GM18868 (cell line): ENCODE data around the gene CELF3.
A peak's percentile ranks its signal among the peaks of the same experiment; 100 is the strongest.
"Not testable (repeated sequence)": the region's sequence is repeated elsewhere in the genome, so short reads cannot be mapped to it uniquely, and the experiment has no call there.

ENCODE experiments used
- ATAC-seq: cut with Tn5 transposase; IDR thresholded peaks from one replicate; pipeline ENCODE4 v1.9.1; 2021; ENCODE audit warnings: mild to moderate bottlenecking, moderate library complexity; ENCODE audit not compliant: unreplicated experiment

CELF3 gene

DNA sequence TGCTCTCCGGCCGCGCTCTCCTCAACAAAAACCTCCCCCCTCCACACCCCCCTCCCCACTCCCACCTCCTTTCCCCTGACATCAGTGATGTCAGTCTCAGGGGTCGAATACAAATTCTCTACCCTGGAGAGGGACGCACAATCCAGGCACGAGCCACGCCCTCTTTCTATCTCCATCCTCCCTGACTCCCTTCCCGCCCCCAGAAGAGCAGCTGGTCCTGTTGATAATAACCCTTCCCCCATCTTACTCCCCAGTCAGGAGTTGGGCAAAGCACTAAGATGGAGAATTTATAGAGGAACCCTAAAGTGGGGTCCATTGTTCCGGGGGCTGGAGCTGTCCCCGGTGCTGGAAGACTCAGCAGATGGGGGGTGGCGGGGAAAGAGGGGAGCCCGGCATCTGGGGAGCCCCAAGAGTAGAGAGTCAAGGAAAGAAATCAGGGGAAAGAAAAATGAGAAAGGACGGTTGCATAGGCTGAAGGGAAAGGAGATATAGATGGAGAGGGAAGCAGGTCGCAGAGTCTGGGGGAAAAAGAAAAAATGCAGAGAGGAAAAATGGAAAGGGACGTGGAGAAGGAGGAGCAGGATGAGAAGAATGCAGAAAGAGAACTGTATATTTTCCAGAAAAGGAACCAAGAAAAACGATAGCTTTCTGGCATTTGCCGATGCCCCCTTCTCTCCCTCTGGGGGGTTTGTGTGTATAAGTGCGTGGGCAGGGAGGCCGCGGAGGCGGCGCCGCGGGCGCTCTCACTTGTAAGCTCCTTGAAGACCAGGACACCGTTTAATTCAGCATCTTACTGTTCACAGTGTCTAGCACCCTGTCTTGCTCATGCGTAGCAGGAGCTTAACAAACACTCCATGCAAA, at the start of gene CELF3:
CELF3 (minus strand) TSS at position 33 of the 861 bp plus-strand sequence. CDS start 783 bp downstream, outside the sequence.
- ATAC-seq = no peak

- no peak for ATAC-seq
Observed at GRCh38 chr1:151763990-151764389, 47.4 kb upstream of the CELF3 start.

DNA sequence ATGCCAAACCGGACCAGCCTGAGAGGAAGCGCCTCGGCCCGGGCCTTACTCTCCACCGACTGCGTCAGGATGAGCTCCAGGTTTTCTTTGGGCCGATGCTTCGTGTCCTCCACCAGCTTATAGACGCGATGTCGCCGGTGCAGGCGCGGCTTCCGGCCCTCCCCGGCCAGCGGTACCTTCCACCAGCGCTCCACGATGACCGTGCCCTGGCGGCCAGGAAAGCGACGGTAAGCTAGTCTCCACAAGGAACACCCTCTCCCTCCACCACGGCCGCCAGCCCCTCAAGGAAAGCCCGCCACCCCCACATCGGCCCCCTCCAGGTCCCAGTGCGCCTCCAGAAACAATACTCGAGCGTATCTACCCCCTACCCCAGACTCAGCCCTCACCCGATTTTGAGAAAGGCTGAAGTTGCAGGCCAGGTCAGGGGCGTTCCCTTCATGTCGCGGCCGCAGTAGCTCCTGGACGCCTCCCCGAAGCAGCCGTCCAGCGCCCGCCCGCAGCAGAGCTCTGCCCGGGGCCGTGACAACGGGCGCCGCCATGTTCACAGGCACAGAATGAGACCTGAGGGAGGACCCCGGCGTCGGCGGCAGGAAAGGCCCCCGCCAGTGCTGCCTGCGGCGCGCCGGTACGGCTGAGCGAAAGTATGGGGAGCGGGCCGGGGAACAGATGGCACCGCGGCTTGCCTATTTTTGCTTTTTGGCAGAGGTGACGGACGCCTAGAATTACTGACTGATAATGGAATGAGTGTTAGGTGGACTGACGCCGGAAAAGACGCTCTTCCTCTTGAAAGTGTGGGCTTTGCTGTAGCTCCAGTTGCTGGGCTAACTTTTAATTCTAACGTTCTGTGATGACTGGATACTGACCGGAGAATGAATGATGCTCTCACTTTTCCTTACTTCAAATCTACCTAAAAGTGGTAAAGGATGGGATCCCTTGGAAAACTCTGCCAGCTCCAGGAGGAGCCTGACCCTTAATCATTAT, 46.6 kb upstream of the CELF3 start, which contains the start of gene MRPL9:
MRPL9 (minus strand) TSS at position 556 of the 981 bp plus-strand sequence; CDS start at position 539, 17 bp downstream.
- ATAC-seq = peak; percentile 94

GRCh38 chr1:151760597-151761385, 44.2 kb upstream of the CELF3 start:
- no peak for ATAC-seq

GRCh38 chr1:151759241-151759640, 42.6 kb upstream of the CELF3 start:
- no peak for ATAC-seq

DNA sequence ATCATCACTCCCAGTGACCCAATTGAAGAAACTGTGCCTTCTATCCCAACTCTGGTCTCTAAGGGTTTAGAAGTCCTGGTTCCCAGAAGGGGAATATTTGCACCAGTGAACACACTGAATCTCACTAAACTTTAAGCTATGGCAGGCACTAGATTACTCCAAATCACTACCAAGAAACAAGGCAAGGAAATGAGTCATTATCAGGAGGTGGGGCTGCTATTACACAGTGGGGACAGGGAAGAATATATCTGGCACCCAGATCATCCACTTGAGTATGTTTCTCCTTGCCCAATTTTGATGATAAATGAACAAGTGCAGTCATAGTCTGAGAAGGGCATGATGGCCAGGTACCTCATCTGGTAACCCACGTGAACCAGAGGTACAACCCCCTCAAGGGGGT, 39.7 kb upstream of the CELF3 start:
- ATAC-seq = no peak

DNA sequence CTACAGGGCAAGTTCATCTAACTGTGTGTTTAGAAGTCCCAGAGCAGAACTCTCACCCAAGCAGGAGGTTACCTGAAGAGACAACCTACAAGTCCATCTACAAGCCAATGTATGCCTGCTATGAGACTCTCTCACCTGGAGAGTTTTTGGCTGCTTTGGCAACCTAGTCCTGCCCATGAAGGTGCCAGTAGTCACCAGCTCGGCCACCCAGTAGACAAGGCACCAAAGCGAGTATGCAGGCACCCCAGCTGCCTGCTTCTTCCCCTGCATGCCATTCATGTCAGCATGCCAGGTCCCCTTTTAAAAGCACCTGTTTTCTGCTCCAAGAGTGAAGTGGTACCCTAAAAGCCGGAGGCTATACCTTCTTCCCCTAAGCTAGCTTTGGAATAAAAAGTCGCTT, 24.9 kb upstream of the CELF3 start:
- no peak for ATAC-seq

GRCh38 chr1:151739590-151740355, 23.2 kb upstream of the CELF3 start:
- ATAC-seq = no peak

GRCh38 chr1:151737479-151737878, 20.9 kb upstream of the CELF3 start:
- no peak for ATAC-seq

GRCh38 chr1:151737026-151737425, 20.4 kb upstream of the CELF3 start:
- ATAC-seq = no peak

DNA sequence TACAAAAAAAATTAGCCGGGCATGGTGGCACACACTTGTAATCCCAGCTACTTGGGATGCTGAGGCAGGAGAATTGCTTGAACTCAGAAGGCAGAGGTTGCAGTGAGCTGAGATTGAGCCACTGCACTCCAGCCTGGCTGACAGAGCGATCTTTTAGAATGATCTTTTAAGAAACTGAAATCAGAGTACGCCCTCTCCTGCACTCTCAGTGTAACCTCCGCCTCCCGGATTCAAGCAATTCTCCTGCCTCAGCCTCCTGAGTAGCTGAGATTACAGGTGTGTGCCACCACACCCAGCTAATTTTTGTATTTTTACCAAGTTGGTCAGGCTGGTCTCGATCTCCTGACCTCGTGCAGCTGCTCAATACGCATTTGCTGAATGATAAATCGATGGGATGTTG, 17.4 kb upstream of the CELF3 start:
- ATAC-seq = not testable (repeated sequence)

- no peak for ATAC-seq
Observed at GRCh38 chr1:151733126-151733525, 16.5 kb upstream of the CELF3 start.

DNA sequence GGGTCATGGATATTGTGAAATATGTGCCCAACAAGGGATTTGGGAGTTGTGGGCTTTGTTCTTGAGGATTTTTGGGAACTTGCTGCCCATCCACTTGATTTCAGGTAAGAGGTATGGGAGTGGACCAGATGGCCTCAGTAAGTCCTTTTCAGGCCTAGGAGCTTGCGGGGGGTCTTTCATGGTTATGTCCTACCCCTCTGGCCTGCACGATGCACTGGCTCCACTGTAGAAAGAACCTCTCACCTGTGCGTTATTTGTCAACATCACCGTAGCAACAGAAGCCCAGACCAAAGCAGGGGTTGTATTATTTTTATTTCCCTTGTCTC, 13.3 kb upstream of the CELF3 start:
- no peak for ATAC-seq

DNA sequence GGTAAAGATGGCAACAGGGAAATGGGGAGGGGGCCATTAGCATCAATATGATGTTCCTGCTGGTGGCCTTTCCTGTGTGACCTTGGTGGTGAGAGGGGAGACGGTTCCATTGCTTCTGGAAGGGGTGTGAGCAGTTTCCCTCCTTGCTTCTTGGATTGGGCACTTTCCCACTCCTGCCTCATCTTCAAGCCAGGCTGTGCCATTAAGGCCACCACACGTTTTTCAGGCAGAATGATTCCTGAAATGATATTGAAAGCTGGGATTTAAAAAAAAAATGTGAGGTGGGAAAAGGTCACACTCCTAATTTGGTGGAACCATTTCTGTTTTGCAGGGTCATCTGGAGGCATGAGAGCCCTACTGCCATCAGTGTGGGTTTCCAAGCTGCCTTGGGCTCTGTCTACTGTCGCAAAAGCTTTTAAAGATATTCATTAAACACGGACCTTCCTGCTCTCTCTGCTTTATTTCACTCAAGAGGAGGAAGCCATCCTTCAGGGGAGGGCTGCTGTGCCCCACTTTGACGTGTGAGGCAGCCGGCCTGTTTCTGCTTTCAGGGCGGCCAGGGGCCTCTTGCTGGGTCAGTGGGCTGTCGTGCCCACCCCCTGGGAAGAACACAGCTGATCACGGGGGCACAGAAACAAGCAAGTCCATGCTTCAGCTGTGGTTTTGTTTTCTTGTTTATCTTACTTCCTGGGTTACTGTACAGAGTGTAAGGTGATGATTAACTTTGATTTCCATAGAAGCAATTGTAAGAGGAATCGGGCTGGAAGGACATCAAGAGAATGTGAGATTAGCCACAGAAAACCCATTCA, 12.8 kb upstream of the CELF3 start:
- ATAC-seq = no peak

DNA sequence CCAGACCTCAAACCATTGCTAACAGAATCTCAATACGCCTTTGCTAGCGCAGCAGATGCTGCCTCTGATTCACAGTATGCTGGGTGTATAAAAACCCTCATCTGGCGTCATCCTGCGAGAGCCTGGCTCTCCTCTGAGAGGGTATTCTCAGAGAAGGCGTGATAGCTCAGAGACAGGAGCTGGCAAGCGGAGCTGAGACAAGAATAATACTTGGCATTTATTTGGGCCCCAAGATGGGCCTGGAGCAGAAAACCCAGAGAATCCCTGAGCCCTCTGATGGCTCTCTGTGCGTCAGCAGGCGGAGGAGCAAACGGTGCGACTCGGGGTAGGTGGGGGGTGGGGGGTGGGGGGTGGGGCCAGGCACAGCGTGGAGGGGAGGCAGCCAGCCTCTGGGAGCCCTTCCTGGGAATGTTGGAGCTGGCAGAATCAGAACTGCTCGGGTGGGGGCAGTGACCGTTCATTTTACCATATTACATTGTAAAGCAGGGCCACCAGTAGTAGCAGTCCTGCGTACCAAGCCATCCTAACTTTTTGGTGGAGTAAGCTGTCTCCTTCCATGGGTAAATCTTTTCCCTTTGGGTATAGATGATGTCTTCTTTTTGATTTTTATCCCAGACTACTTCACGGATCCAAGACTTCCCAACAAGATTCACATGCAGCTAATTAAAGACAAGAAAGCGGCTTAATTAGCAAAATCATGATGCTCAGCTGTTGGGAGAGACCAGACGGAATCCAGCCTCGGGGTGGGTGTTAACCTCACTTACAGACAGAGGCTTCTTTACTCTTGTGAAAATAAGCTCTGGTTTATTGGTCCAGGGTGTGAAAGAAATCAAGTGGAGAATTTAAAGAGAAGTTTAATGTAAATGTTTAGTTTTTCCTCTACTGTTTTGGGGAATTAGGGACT, 11.8 kb upstream of the CELF3 start:
- no peak for ATAC-seq

DNA sequence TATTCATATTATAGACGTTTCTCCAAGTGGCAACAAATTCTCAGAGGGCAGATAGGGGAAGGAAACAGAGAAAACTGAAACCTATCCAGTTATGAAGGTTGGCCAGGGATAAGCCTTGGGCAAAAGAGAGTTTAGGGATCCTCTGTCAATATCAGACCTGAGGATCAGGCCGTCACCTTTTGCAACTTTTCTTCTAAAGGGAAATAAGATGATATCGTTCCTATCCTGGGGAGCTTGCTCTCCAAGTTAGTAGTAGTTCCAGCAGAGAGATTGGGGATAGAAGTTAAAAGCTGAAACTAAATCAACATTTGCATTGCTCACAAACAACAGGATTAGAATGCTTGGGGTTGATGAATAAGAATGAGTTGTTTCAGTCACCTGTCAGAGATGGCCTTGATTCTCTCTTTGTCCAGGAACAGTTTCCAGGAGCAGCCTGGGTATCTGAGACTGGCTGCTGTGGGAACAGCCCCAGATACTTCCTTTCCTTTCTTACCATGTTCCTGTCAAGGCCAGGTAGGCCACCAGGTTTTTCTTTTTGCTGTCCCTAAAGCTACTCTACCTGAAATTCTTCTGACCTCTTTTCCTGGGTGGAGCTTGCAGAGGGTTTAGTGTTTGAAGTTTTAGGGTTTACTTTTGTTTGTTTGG, 7.2 kb upstream of the CELF3 start:
- no peak for ATAC-seq

DNA sequence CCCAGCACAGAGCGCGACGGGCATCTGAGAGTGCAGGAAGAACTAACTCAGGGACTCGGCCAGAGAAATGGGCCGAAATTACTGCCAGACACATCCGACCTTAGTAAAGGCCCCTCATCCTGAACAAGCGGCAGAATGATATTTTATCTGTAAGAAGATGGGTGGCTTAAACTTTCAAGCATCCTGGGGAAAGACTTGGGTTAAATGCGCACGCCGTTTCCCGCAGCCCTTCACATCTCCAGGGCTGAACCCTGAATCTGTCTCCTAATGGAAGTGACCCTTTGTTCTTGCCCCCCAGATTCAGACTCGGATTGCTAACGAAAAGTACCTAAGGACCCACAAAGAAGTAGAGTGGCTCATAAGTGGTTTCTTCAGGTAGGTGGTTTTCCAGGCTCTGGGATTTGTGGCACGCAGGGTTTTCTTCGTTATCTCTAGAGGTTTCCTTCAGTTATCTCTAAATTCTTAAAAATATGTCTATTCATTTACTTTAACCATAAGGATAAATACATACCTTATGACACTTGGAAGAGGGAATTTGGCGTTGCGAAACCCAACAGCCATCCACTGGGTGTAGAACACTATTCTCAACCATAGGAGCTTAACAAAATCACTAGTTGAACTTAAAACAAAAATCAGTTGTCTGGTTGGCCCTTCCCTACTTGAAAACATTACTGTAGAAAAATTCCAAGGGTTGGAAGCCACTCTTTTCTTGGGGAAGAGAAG, 5.3 kb upstream of the CELF3 start:
- ATAC-seq = no peak
